Smooth muscle cell (in vitro differentiated cells): Measurements from ENCODE around the gene ZNF423. TPM values are rescaled to one million over a fixed set of nuclear protein-coding genes. Genes with fewer than 3 reads are reported as not detected.

Source experiments
- DNase-seq: peaks from one replicate; lab custom pipeline; 2025; ENCODE audit not compliant: unreplicated experiment; lab: John Stamatoyannopoulos, UW
- H2AFZ ChIP-seq: fragments of 200-600 bp; sonication (generic); 2 replicates; pipeline ENCODE4 v1.6.0; 2016; ENCODE audit warnings: antibody characterized with exemption, low read depth, mild to moderate bottlenecking
- H3F3A ChIP-seq: fragments of 200-600 bp; sonication (generic); 2 replicates; pipeline ENCODE4 v1.6.0; 2017; ENCODE audit warnings: antibody characterized with exemption, low read depth
- H3K27ac ChIP-seq: fragments of 200-600 bp; sonication (generic); 2 replicates; pipeline ENCODE4 v1.5.1; 2016; ENCODE audit warnings: low read depth, mild to moderate bottlenecking
- H3K27me3 ChIP-seq: fragments of 200-600 bp; sonication (generic); 2 replicates; pipeline ENCODE4 v1.6.1; 2016; ENCODE audit warnings: low read depth, mild to moderate bottlenecking
- H3K36me3 ChIP-seq: fragments of 200-600 bp; sonication (generic); 2 replicates; pipeline ENCODE4 v1.5.1; 2016; ENCODE audit warnings: low read depth
- H3K4me1 ChIP-seq: fragments of 200-600 bp; sonication (generic); 2 replicates; pipeline ENCODE4 v1.5.1; 2016; ENCODE audit warnings: low read depth
- H3K4me2 ChIP-seq: fragments of 200-600 bp; sonication (generic); 2 replicates; pipeline ENCODE4 v1.6.0; 2016; ENCODE audit warnings: mild to moderate bottlenecking
- H3K4me3 ChIP-seq: fragments of 200-600 bp; sonication (generic); 2 replicates; pipeline ENCODE4 v1.5.1; 2016; ENCODE audit warnings: mild to moderate bottlenecking
- H3K79me2 ChIP-seq: fragments of 200-600 bp; sonication (generic); 2 replicates; pipeline ENCODE4 v1.6.0; 2016; ENCODE audit warnings: low read depth, mild to moderate bottlenecking
- H3K9ac ChIP-seq: fragments of 200-600 bp; sonication (generic); 2 replicates; pipeline ENCODE4 v1.6.0; 2016; ENCODE audit warnings: low read depth
- H3K9me3 ChIP-seq: fragments of 200-600 bp; sonication (generic); replicated peaks from 2 replicates; pipeline ENCODE4 v1.5.1; 2016; ENCODE audit warnings: low read depth
- H4K20me1 ChIP-seq: fragments of 200-600 bp; sonication (generic); 2 replicates; pipeline ENCODE4 v1.6.0; 2016; ENCODE audit warnings: low read depth
- WGBS: methylation state at CpG from one replicate; pipeline ENCODE4 v1.1.7; 2016; ENCODE audit warnings: low lambda C conversion rate; 5-methylcytosine and 5-hydroxymethylcytosine counted together
- polyA plus RNA-seq: library from polyadenylated mRNA; unstranded; fragments of >200 nt; fragmentation: Nextera tagmentation; extraction: Ambion mirVana; gene quantifications from 2 replicates; pipeline ENCODE4 v1.2.1, GENCODE V29; 2016
- total RNA-seq: library from RNA; depleted of rRNA; stranded (reverse); fragments of >200 nt; gene quantifications from 2 replicates; pipeline ENCODE4 v1.2.3, GENCODE V29; 2014
- TF ChIP-seq, protein P1 (sequence below): fragments of 200-600 bp; sonication (generic); IDR thresholded peaks from 2 replicates; pipeline ENCODE4 v1.5.1; 2017; ENCODE audit warnings: borderline replicate concordance, mild to moderate bottlenecking, antibody characterized with exemption; ENCODE audit not compliant: insufficient read depth, poor library complexity, severe bottlenecking

The ZNF423 gene
- total and polyA plus RNA-seq, 2 experiments from 2014 or later = 6.9 to 7.0 TPM

DNA sequence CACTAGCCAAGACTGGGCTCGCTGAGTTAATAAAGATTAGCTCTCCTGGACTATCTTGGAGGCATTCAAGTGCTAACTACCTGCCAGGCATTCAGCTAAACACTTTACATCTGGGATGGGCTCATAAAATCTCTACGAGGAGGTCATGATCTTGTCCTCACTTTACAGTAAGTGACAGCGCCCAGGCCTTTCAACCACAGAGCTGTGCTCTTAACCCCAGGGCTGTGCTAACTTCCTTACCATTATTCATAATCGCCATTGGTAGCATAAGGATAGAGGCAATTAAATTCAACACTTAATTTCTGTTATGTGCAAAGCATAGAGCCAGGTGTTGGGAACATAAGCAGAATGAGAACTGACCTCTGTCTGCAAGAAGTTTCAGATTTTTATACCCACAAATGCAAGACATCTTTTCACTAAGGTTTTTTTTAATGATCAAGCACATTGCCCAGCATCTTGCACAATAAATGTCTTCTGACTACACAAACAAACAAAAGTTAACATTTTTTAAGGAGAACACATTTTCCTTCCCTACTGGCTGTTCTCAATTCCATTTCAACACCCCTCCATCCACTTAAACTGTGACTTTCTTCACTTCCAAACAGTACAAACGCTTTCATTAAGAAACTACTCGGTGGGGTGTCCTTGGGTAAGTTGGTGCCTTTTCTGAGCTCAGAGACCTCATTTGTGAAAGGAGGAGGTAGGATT is 310.0 kb downstream of the ZNF423 start:
- no peak for DNase-seq
- Histone ChIP-seq H3F3A (no peaks in the 10 kb centered on the region), H3K9ac (no peak overlapping the region), H3K9me3 (no peaks in the 10 kb centered on the region), H3K79me2 (no peaks in the 10 kb centered on the region), H3K4me2 (no peak overlapping the region), H3K36me3 (no peaks in the 10 kb centered on the region), H3K4me1 (peaks cover 15% of the 10 kb centered on the region), H3K27me3 (no peaks in the 10 kb centered on the region), H2AFZ (no peak overlapping the region), H4K20me1 (no peaks in the 10 kb centered on the region), H3K4me3 (no peak overlapping the region), H3K27ac (no peak overlapping the region)
- WGBS = 65% methylated on average over 6 of the region's 6 CpGs
- TF ChIP-seq, protein P1, sequence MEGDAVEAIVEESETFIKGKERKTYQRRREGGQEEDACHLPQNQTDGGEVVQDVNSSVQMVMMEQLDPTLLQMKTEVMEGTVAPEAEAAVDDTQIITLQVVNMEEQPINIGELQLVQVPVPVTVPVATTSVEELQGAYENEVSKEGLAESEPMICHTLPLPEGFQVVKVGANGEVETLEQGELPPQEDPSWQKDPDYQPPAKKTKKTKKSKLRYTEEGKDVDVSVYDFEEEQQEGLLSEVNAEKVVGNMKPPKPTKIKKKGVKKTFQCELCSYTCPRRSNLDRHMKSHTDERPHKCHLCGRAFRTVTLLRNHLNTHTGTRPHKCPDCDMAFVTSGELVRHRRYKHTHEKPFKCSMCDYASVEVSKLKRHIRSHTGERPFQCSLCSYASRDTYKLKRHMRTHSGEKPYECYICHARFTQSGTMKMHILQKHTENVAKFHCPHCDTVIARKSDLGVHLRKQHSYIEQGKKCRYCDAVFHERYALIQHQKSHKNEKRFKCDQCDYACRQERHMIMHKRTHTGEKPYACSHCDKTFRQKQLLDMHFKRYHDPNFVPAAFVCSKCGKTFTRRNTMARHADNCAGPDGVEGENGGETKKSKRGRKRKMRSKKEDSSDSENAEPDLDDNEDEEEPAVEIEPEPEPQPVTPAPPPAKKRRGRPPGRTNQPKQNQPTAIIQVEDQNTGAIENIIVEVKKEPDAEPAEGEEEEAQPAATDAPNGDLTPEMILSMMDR = no peak

DNA sequence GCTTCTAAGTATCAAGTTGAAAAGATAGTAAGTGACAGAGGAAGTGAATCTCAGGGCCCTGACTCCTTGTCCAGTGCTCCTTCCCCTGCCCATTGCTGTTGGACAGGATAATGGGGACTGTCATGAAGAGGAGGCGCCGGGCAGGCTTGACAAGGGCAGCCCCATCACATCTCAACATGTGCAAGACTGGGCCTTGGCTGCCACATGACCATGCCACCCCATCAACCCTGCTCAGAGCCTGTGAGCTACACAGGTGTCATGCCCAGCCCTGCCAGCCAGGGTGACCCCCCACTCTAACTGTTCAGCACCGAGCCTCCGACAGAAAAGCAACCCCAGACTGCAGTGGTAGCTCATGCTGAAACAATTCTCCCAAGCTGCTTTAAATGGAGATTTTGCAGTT is 310.7 kb downstream of the ZNF423 start:
- no peaks in the 10 kb centered on the region for H3F3A ChIP-seq
- H4K20me1 ChIP-seq = no peaks in the 10 kb centered on the region
- no peaks in the 10 kb centered on the region for H3K36me3 ChIP-seq
- WGBS = 100% methylated on average over 4 of the region's 4 CpGs
- H3K9ac ChIP-seq = no peak overlapping the region
- no peak overlapping the region for H2AFZ ChIP-seq
- H3K4me2 ChIP-seq = no peak overlapping the region
- DNase-seq = no peak
- no peaks in the 10 kb centered on the region for H3K79me2 ChIP-seq
- H3K27ac ChIP-seq = no peak overlapping the region
- TF ChIP-seq, protein P1 = no peak
- H3K4me1 ChIP-seq = peaks cover 15% of the 10 kb centered on the region
- no peaks in the 10 kb centered on the region for H3K9me3 ChIP-seq
- no peaks in the 10 kb centered on the region for H3K27me3 ChIP-seq
- H3K4me3 ChIP-seq = no peak overlapping the region

DNA sequence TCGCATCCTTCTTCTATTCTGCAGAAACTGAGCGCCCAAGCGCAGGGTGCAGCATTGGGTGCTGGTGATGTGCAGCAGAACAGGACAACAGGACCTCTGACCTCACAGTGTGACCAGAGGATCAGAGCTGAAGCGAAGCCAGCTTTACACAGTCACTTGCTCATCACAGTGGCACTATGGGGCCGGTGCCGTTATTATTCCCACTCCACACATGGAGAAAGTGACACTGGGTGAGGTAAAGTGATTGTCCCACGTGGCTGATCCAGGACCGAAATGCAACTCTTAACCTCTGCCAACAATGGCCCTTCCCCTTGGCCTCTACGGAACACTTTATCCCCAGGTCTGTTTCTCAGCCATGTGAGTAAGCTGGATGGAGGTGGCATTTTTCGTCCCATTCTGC is 311.1 kb downstream of the ZNF423 start:
- 95% methylated on average over 10 of the region's 10 CpGs for WGBS
- peaks cover 15% of the 10 kb centered on the region for H3K4me1 ChIP-seq
- H3K4me3 ChIP-seq = no peak overlapping the region
- no peak overlapping the region for H2AFZ ChIP-seq
- no peaks in the 10 kb centered on the region for H3F3A ChIP-seq
- H3K4me2 ChIP-seq = no peak overlapping the region
- H3K27me3 ChIP-seq = no peaks in the 10 kb centered on the region
- no peaks in the 10 kb centered on the region for H3K79me2 ChIP-seq
- H3K9ac ChIP-seq = no peak overlapping the region
- no peak for DNase-seq
- H3K27ac ChIP-seq = no peak overlapping the region
- TF ChIP-seq, protein P1 = no peak
- H3K9me3 ChIP-seq = no peaks in the 10 kb centered on the region
- no peaks in the 10 kb centered on the region for H3K36me3 ChIP-seq
- peaks cover 3% of the 10 kb centered on the region for H4K20me1 ChIP-seq

DNA sequence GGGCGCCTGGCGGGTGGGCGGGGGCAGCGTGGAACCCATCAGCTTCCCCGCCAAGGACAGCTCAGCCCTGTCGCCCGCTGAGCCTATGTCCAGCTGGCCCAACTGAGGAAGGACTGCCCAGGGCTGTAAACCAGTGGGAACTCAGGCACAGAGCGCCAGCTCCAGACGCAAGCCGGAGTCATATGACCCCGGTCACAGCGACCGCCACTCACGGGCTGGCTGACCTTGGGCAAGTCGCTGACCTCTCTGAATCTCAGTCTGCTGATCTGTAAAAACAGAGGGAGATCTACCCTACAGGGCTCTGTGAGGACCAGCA is 312.3 kb downstream of the ZNF423 start:
- WGBS = 95% methylated on average over 15 of the region's 15 CpGs
- TF ChIP-seq, protein P1 = no peak
- Histone ChIP-seq H3K4me2 (no peak overlapping the region), H3F3A (no peaks in the 10 kb centered on the region), H2AFZ (no peak overlapping the region), H3K4me3 (no peak overlapping the region), H3K9me3 (no peaks in the 10 kb centered on the region), H3K9ac (no peak overlapping the region), H3K27me3 (no peaks in the 10 kb centered on the region), H3K4me1 (peaks cover 15% of the 10 kb centered on the region), H4K20me1 (peaks cover 5% of the 10 kb centered on the region), H3K36me3 (no peaks in the 10 kb centered on the region), H3K27ac (no peak overlapping the region), H3K79me2 (no peaks in the 10 kb centered on the region)
- DNase-seq = no peak
